Fibroblast of skin of scalp (primary cell): ENCODE results near the gene ETF1.

ENCODE experiments used
- DNase-seq: peaks from one replicate; pipeline ENCODE4 v3.0.0-alpha.2; 2013

The ETF1 gene

GRCh38 chr5:138461343-138462125, 81.5 kb downstream of the ETF1 start:
- DNase-seq: peak; percentile 69

- DNase-seq: no peak
These were observed 82.9 kb downstream of the ETF1 start for GRCh38 chr5:138460032-138460693.

GRCh38 chr5:138459311-138459933, 83.6 kb downstream of the ETF1 start:
- DNase-seq: no peak

GRCh38 chr5:138458856-138459255, 84.2 kb downstream of the ETF1 start:
- DNase-seq: no peak

DNA sequence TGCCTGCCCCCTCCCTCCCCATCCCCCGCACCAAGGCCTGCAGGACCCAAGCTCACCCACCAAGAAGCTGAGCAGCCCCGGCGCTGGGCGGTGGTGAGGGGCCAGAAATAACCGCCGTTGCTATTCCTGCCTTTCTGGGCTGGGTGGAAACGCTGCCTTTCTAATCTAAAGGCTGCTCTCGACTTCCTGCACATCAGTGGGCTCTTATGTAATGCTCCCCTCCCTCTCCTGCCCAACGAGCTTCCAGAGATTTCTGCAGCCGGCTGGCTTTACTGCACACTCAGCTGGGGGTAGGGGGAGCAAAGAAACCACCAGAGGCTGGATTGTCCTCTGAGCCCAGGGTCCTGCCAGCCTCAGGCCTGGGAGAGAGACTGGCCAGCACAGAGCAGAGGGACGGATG, 84.7 kb downstream of the ETF1 start:
- no peak for DNase-seq

GRCh38 chr5:138457531-138458275, 85.3 kb downstream of the ETF1 start:
- no peak for DNase-seq
